Activated CD4-positive, CD25-positive, alpha-beta regulatory T cell treated with anti-CD3 and anti-CD28 coated beads, Interleukin-2, amount 50 U/mL, for 16 hours (primary cell): ENCODE results near the gene P3H2.
"Not testable (repeated sequence)": the region's sequence is repeated elsewhere in the genome, so short reads cannot be mapped to it uniquely, and the experiment has no call there.

Source experiments
- DNase-seq: peaks from one replicate; pipeline ENCODE4 v3.0.0-alpha.2; 2020; ENCODE audit warnings: low read depth, low spot score

P3H2 gene

GRCh38 chr3:189985948-189986347, 134.7 kb downstream of the P3H2 start:
- DNase-seq, result no peak

GRCh38 chr3:189983612-189984011, 137.1 kb downstream of the P3H2 start:
- DNase-seq, result no peak

GRCh38 chr3:189982321-189982945, 138.3 kb downstream of the P3H2 start:
- DNase-seq, result no peak

GRCh38 chr3:189981668-189982067, 139.0 kb downstream of the P3H2 start:
- DNase-seq, result no peak

- DNase-seq, result no peak
These were observed 141.9 kb downstream of the P3H2 start for GRCh38 chr3:189978753-189979152.

GRCh38 chr3:189977174-189977573, 143.5 kb downstream of the P3H2 start:
- DNase-seq, result no peak

- no peak for DNase-seq
These were observed 145.2 kb downstream of the P3H2 start for GRCh38 chr3:189975391-189975990.

GRCh38 chr3:189974359-189974758, 146.3 kb downstream of the P3H2 start:
- no peak for DNase-seq

GRCh38 chr3:189967254-189967865, 153.3 kb downstream of the P3H2 start:
- no peak for DNase-seq

GRCh38 chr3:189966843-189967242, 153.9 kb downstream of the P3H2 start:
- DNase-seq, result no peak

- no peak for DNase-seq
These were observed 155.9 kb downstream of the P3H2 start for GRCh38 chr3:189964623-189965332.

GRCh38 chr3:189962466-189962865, 158.2 kb downstream of the P3H2 start:
- DNase-seq, result no peak

GRCh38 chr3:189961522-189962161, 159.1 kb downstream of the P3H2 start:
- peak; percentile 44 for DNase-seq

- not testable (repeated sequence) for DNase-seq
These were observed 159.6 kb downstream of the P3H2 start for GRCh38 chr3:189961086-189961485.

GRCh38 chr3:189954733-189955665, 165.7 kb downstream of the P3H2 start:
- no peak for DNase-seq

GRCh38 chr3:189953551-189953950, 167.1 kb downstream of the P3H2 start:
- DNase-seq, result no peak

GRCh38 chr3:189952272-189952671, 168.4 kb downstream of the P3H2 start:
- DNase-seq, result no peak

GRCh38 chr3:189950258-189950657, 170.4 kb downstream of the P3H2 start:
- no peak for DNase-seq

GRCh38 chr3:189949580-189949979, 171.1 kb downstream of the P3H2 start:
- DNase-seq, result no peak

GRCh38 chr3:189948724-189949045, 172.0 kb downstream of the P3H2 start:
- no peak for DNase-seq
